ENCODE data around the gene CACNA2D1. TPM values are rescaled to one million over a fixed set of nuclear protein-coding genes. Genes with fewer than 3 reads are reported as not detected.

CACNA2D1 gene
- polyA plus RNA-seq, 1 experiment: 6.0 TPM

GRCh38 chr7:82364048-82364447, 79.5 kb downstream of the CACNA2D1 start:
- Histone ChIP-seq H3K4me3 (ENCODE audit: low read depth, low read length) (no peak overlapping the region), H3K36me3 (ENCODE audit: control insufficient read depth, insufficient read depth, low read length) (no peaks in the 10 kb centered on the region), H3K27me3 (ENCODE audit: control insufficient read depth, insufficient read depth, low read length) (no peaks in the 10 kb centered on the region)
- ChIA-PET POLR2A (no interaction called here), CTCF (no interaction called here)
- DNase-seq (ENCODE audit: low read depth): no peak
- TF ChIP-seq CTCF (IDR thresholded peaks at IDR 0.05; ENCODE audit: insufficient read depth, low read depth, low read length): no peak

GRCh38 chr7:82362129-82362706, 81.4 kb downstream of the CACNA2D1 start:
- peak; percentile 17 for DNase-seq (ENCODE audit: low read depth)
- ChIA-PET CTCF (no interaction called here), POLR2A (no interaction called here)
- no peak for TF ChIP-seq CTCF (IDR thresholded peaks at IDR 0.05; ENCODE audit: insufficient read depth, low read depth, low read length)
- H3K4me3 ChIP-seq (ENCODE audit: low read depth, low read length): no peak overlapping the region
- H3K36me3 ChIP-seq (ENCODE audit: control insufficient read depth, insufficient read depth, low read length): no peaks in the 10 kb centered on the region
- H3K27me3 ChIP-seq (ENCODE audit: control insufficient read depth, insufficient read depth, low read length): no peaks in the 10 kb centered on the region

DNA sequence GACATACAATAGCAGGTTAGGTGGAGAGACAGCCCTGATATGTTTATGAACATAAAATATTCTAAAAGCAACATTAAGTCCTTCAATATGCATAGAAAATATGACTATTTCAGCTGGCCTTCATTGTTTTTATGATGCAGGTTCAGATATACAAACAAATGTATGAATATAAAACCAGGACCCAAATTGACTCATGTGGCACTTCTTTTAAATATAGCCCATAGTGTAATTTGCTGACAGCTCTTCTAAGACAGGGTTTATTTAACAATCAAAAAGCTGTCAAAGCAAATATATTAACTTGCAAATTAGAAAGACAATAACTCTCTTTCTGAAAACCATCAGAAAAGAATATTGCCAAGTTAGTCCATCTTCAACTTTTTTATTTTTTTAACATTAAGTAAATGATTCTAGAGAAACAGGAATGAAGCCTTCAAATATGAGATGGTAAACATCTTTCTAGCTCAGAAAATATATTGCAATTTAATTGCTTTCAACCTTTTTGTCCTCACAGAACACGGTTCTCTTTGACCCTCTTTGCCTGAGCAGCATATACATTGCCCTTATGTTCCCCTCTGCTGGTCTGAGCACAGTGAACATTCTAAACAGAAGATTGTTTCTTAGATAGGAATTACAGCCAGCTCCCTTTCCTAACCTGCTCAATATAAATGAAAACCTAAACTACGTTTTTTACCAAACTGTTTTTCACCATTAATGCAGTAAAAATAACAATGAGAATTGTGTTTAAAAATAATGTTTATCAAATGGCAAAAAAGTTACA, 82.8 kb downstream of the CACNA2D1 start:
- ChIA-PET CTCF (no interaction called here), POLR2A (no interaction called here)
- no peak overlapping the region for H3K4me3 ChIP-seq (ENCODE audit: low read depth, low read length)
- no peak for DNase-seq (ENCODE audit: low read depth)
- H3K27me3 ChIP-seq (ENCODE audit: control insufficient read depth, insufficient read depth, low read length): no peaks in the 10 kb centered on the region
- no peaks in the 10 kb centered on the region for H3K36me3 ChIP-seq (ENCODE audit: control insufficient read depth, insufficient read depth, low read length)
- TF ChIP-seq CTCF (IDR thresholded peaks at IDR 0.05; ENCODE audit: insufficient read depth, low read depth, low read length): no peak

- Histone ChIP-seq H3K27me3 (ENCODE audit: control insufficient read depth, insufficient read depth, low read length) (no peaks in the 10 kb centered on the region), H3K4me3 (ENCODE audit: low read depth, low read length) (no peak overlapping the region), H3K36me3 (ENCODE audit: control insufficient read depth, insufficient read depth, low read length) (no peaks in the 10 kb centered on the region)
- DNase-seq (ENCODE audit: low read depth): no peak
- POLR2A ChIA-PET: no interaction called here
- TF ChIP-seq CTCF (IDR thresholded peaks at IDR 0.05; ENCODE audit: insufficient read depth, low read depth, low read length): no peak
- CTCF ChIA-PET: no interaction called here
Observed at GRCh38 chr7:82359426-82359825, 84.2 kb downstream of the CACNA2D1 start.

DNA sequence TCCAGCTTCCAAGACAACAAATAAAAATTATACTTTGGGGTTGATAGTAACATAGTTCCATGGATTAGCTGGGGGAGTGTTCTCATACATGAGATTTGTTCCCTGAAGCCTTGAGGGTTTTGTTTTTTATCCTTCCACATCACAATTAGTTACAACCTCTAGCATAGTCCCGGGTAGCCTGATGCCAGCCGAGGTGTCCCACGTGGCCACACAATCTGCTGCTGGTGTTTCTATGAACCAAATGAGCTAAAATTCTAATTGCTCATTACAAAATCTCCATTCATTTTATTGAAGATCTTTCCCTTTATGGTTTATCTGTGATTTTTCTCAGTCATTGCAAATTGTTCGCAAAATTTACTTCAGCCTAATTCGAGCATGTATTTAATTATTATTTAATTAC, 84.7 kb downstream of the CACNA2D1 start:
- TF ChIP-seq CTCF (IDR thresholded peaks at IDR 0.05; ENCODE audit: insufficient read depth, low read depth, low read length): no peak
- ChIA-PET POLR2A (no interaction called here), CTCF (no interaction called here)
- no peaks in the 10 kb centered on the region for H3K27me3 ChIP-seq (ENCODE audit: control insufficient read depth, insufficient read depth, low read length)
- no peak overlapping the region for H3K4me3 ChIP-seq (ENCODE audit: low read depth, low read length)
- H3K36me3 ChIP-seq (ENCODE audit: control insufficient read depth, insufficient read depth, low read length): no peaks in the 10 kb centered on the region
- no peak for DNase-seq (ENCODE audit: low read depth)
